HG03064 (cell line): ENCODE results near the gene MCCD1.
A peak's percentile ranks its signal among the peaks of the same experiment; 100 is the strongest.
"Not testable (repeated sequence)": the region's sequence is repeated elsewhere in the genome, so short reads cannot be mapped to it uniquely, and the experiment has no call there.

ENCODE experiments used
- ATAC-seq: cut with Tn5 transposase; IDR thresholded peaks from one replicate; pipeline ENCODE4 v1.9.1; 2021; ENCODE audit warnings: low read depth; ENCODE audit not compliant: unreplicated experiment

Gene MCCD1

GRCh38 chr6:31541059-31541657 is 12.4 kb downstream of the MCCD1 start:
- peak; percentile 20 for ATAC-seq

GRCh38 chr6:31541658-31542521 is 13.1 kb downstream of the MCCD1 start, which contains the start of gene DDX39B:
TSS of gene DDX39B (minus strand) at chr6:31542003. CDS start at chr6:31540532, 1,471 bp downstream.
- peak; percentile 58 for ATAC-seq

GRCh38 chr6:31543639-31544038 is 14.9 kb downstream of the MCCD1 start:
- ATAC-seq: no peak

- ATAC-seq: no peak
Observed at GRCh38 chr6:31544676-31545075, 15.9 kb downstream of the MCCD1 start.

GRCh38 chr6:31545291-31545690 is 16.5 kb downstream of the MCCD1 start:
- no peak for ATAC-seq

GRCh38 chr6:31546339-31546957 is 17.7 kb downstream of the MCCD1 start, which contains the start of gene ATP6V1G2:
TSS of gene ATP6V1G2 (minus strand) at chr6:31546608. CDS start at chr6:31546559, 49 bp downstream.
- ATAC-seq: no peak

GRCh38 chr6:31546958-31547726 is 18.4 kb downstream of the MCCD1 start, which contains the start of gene NFKBIL1:
TSS of gene NFKBIL1 (plus strand) at chr6:31547608. CDS start at chr6:31547695, 87 bp downstream.
- ATAC-seq: no peak

- no peak for ATAC-seq
Observed at GRCh38 chr6:31547727-31548543, 19.2 kb downstream of the MCCD1 start.

GRCh38 chr6:31548544-31548873 is 19.7 kb downstream of the MCCD1 start:
- ATAC-seq: no peak

- not testable (repeated sequence) for ATAC-seq
Observed at GRCh38 chr6:31551371-31551770, 22.6 kb downstream of the MCCD1 start.

GRCh38 chr6:31556307-31556706 is 27.5 kb downstream of the MCCD1 start:
- no peak for ATAC-seq

- ATAC-seq: no peak
Observed at GRCh38 chr6:31557443-31558317, 28.9 kb downstream of the MCCD1 start.

GRCh38 chr6:31558318-31558625 is 29.5 kb downstream of the MCCD1 start:
- ATAC-seq: no peak

- ATAC-seq: no peak
Observed at GRCh38 chr6:31558631-31559500, 30.1 kb downstream of the MCCD1 start.

- peak; percentile 14 for ATAC-seq
Observed at GRCh38 chr6:31559606-31559957, 30.8 kb downstream of the MCCD1 start.

GRCh38 chr6:31559958-31560696 is 31.4 kb downstream of the MCCD1 start:
- ATAC-seq: peak; percentile 51

GRCh38 chr6:31560697-31561058 is 31.9 kb downstream of the MCCD1 start:
- no peak for ATAC-seq
